GM19324 (cell line): ENCODE measurements around the gene SPATA13.
"Not testable (repeated sequence)": the region's sequence is repeated elsewhere in the genome, so short reads cannot be mapped to it uniquely, and the experiment has no call there.

ENCODE experiments used
- ATAC-seq: cut with Tn5 transposase; IDR thresholded peaks from one replicate; pipeline ENCODE4 v1.9.1; 2021; ENCODE audit warnings: mild to moderate bottlenecking, moderate library complexity; ENCODE audit not compliant: unreplicated experiment, low FRiP score

Gene SPATA13

GRCh38 chr13:24341439-24341838, 180.9 kb downstream of the SPATA13 start:
- ATAC-seq = no peak

GRCh38 chr13:24348385-24348784, 187.9 kb downstream of the SPATA13 start:
- ATAC-seq = no peak

GRCh38 chr13:24348797-24349515, 188.4 kb downstream of the SPATA13 start:
- no peak for ATAC-seq

- not testable (repeated sequence) for ATAC-seq
Measured at GRCh38 chr13:24349778-24350664, 189.5 kb downstream of the SPATA13 start.

- ATAC-seq = no peak
Measured at GRCh38 chr13:24351423-24351822, 190.9 kb downstream of the SPATA13 start.

GRCh38 chr13:24353736-24354135, 193.2 kb downstream of the SPATA13 start:
- no peak for ATAC-seq

GRCh38 chr13:24355103-24355502, 194.6 kb downstream of the SPATA13 start:
- no peak for ATAC-seq

- no peak for ATAC-seq
Measured at GRCh38 chr13:24356270-24356669, 195.8 kb downstream of the SPATA13 start.
